T follicular helper cell (primary cell): ENCODE results near the gene PXT1.
A peak's percentile ranks its signal among the peaks of the same experiment; 100 is the strongest.

Experiments
- DNase-seq: peaks from one replicate; pipeline ENCODE4 v3.0.0-alpha.2; 2020; ENCODE audit warnings: low read depth

Gene PXT1

DNA sequence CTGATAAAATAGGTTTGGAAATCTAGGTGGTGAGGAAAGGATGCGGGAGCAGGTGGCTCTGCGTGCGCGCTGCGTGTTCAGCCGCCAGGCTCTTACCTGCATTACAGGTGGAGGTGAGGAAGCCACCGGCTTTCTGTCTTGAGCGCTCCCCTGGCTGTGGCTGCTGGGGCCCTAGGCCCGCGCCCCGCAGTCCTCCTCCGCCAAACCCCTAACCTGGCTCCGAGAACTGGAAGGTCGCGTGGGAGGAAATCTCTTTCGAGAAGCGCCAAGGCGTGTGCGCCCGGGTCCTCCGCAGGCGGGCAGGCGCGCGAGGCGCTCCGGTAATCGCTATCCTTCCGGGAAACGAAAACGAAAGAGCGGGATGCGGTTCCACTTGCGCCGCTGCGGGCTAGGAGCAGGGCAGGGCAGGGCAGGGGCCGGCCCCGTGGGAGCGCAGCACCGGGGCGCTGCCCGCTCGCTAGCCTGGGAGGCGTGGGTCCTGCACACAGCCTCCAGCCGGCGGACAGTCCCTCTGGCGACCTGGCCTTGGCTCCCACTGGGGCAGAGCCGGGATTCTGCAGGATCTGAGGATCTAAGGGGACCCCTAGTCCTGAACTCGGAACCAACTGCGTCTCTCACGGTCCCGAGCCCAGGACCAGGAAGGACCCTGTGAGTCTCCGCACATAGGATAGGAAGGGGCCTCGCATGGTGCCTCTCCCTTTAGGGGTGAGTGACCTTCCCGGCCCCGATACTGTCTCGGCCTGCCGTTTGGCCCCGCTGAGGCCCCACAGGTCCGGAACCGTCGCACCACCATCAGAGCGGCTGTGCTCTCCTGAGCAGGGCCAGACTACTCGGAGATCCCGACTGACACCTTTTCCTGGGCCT, 55.0 kb downstream of the PXT1 start, which contains the start of gene ETV7:
ETV7 (minus strand) TSS at position 230 of the 864 bp plus-strand sequence; CDS start at position 102, 128 bp downstream.
- peak; percentile 10 for DNase-seq

DNA sequence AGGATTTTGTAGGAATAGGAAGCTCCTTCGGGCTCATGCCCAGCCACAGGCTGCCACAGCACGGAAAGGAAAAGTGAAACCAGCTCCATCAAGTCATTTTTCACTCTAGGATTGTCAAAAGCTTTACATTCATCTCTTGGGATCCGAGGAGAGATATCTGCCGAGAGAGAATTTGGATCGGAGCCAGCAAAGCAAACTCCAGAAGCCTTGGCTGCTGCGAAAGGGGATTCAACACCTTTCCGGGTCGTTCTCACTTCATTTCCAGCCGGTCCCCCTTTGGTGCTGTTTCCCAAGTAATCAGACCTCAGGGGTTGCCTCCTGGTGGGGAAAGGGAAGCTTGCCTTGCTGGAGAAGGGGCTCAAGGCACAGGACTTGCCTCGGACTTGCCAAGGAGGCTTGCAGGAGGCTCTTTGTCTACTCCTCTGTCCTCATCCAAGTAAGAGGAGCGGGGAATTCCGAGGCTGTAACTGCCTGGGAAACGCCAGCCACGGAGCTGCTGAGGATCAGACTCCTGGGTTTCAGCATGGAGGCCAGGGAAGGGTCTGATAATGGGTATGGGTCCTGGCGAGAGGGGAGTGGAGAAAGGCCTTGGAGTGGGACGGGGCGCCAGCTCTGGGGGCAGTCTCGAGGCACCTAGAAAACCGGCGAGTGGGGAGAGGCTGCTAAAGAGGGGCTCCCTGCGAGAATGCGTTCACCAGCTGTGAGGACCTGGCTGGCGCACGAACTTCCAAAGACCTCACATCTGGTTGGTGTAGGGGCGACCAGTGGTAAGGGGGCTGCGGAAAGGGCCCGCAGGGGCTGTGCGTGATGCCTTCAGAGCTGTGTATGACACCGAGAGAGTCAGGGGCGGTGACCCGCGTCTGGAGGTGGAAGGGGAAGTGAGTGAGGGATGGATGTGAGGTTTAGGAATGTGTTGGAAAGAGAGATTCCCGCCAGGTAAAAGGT, 55.9 kb downstream of the PXT1 start:
- no peak for DNase-seq

DNA sequence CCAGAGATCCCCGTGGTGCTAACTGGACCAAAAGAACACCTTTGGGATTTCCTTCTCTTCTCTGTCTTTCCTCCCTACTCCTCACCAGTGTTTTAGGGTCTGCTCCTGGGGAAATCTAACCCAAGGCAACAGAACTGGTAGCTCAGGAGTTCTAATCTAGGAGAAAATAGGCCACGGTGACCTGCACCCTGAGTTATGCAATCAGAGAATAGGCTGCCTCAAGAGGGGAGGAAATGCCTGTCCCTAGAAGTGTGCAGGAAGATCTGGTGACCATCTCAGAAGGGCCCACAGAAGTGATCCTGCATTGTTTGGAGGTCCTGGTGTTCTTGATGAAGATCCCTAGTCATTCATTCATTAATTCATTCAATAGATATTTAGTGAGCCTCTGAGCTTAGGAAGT, 58.6 kb downstream of the PXT1 start:
- DNase-seq: no peak

DNA sequence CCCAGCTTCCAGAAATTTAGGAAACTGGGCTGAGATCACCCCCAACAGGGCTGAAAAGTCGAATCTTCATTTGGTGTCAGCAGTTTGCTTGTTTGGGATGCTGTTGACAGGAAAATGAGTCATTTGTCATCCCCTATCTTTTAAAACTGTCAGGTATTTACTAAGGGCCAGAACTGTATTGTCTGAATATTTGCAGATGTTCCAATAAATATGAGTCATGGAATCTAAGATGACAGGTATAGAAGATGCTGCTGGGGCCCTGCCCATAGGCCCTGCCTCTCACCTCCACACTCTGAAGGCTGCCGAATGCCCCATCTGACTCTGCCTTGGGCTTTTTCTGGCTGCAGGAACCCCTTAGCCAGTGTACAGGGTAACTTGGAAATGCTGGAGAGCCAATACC, 59.0 kb downstream of the PXT1 start:
- no peak for DNase-seq

DNA sequence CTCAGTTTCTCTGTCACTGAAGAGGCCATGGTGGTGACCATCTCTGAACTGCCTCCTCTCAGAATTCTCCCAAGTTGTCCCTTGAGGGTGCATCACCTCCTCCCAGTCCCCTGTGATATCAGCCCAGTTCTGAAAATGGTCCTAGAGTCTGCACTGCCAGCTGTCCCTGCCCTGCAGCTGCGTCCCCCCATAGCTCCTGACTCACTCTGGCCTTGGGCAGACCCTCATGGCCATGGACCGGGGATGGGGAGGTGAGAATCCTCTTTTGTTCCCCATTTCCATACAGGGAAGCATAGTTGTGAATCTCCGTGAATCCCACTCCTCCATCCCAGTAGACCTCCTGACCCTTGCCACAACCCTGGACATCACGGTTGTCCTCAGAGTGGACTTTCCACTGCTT, 59.7 kb downstream of the PXT1 start:
- no peak for DNase-seq

DNA sequence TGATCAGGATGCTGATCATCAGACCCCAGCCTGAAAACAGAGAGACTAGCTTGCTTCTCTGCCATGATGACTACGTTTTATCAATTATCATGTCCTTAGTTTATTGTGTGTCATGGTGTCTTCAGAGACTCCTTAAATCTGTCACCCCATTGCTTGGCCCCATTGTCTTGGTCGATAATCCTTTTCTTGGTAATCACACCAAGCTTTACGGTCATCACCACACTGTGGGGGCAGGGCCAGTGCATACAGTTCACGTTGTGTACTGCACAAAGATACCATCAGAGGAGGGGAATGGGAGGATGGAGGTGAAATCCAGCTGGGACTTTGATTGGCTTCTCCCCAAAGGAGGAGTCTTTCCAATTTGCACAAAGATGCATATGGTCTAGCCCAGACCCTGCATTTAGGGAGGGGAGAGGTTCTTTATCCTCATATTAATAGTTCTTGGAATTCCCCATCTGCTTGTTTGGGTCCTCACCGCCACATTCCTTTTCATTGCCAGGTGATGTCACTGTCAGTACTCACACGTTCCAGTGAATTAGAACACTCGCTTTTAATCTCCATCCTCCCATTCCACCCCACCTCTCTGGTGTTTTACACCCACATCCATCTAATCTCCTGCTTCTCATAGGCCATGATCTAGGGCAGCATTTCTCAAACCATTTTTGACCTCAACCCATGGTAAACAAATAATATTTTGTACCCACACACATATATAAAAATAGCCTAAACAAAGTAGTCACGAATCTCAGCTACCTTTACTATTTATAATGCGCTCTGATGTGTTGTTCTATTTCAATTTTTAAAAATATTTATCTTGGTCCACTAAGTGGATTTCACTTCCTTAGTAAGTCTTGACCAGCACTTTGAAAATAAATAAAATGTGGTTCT, 60.9 kb downstream of the PXT1 start:
- DNase-seq: no peak

DNA sequence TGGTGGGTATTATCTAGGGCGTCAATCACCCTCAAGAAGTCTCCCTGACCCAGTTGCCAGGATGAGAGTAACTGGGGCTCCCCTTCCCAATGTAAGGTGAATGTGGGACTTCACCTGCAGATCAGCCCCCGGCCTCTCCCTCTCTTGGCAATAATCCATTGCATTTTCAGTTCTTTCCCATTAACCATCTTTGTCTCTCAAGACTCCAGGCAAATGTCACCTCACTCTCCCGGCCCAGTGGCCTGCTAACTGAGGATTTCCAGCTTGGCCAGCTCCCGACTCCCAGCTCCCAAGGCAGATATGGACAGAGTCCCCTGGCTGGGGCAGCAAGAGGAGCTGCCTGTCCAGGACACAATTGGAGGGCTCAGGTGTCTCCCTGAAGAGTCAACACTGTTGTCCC, 62.5 kb downstream of the PXT1 start:
- no peak for DNase-seq

DNA sequence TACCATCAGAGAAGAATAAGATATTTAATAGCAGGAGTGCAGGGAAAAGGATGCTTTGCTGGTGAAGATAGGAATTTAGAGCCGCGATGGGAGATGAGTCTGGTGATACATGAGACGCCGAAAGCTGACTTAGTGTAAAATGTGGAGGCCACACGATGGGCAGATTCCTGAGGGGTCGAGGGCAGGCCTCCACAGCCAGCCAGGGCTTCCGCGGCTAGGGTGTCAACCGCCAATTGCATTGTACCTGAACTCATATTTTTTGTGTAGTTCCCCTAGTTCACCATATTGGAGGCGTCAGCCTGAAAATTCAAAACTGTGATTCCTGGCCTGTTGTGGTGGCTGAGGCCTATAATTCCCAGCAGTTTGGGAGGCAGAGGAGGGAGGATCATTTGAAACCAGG, 63.7 kb downstream of the PXT1 start:
- no peak for DNase-seq

DNA sequence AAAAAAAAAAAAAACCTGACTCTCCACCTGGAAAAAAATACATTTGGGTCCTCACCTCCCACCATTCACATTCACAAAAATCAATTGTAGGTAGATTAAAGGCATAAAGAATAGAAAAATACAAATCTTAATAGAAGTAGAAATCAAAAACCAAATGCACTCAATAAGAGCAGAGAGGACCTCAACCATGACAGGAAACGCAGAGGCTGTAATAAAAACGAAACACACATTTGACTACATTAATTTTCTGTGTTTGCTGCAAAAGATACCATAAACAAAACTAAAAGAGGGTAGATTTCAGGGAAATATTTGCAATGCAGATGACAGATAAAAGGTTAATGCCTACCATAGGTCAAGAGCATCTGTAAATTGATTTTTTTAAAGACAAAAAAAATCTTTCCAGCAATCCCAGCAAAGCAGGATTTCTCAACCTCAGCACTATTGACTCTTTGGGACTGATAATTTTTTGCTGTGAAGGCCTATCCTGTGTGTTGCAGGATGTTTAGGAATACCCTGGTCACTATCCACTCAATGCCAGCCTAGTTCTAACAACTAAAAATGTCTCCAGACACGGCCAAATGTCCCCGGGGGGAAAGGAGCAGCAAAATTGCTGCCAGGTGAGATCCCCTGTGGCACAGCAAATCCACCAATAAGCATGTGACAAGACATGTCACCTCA, 64.3 kb downstream of the PXT1 start:
- no peak for DNase-seq

DNA sequence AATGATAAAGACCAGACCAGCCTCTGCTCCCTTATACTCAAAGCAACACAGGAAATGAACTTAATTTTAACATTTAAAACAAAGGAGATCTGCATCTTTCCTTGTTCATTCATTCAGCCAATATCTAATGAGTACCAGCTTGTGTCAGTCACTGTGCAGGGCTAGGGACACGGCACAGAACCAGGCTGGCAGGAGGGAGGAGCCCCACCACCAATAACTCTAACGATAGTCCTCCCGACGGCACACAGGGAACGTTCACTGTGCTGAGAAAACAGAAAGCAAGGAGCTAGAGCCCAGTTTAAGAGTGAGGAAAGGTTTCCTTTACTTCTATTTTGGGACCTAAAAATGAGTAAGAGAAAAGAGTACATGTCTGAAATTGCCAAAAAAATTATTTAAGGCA, 65.1 kb downstream of the PXT1 start:
- no peak for DNase-seq

DNA sequence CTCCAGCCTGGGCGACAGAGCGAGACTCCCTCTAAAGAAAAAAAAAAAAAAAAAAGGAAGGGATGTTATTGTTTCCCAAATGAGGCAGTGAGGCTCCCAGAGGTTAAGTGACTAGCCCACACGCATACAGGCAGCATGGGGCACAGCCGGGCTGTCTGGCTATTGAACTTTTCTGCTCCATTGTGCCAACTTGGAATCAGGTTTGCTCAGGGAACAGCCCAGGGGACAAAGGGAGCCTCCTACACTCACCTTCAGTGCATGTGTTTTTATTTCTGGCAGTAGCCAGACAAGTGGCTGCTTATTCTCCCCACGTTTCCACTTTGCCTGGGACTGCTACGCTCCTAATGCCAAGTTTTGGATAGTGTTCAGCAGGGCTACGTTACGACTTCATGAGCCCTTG, 65.9 kb downstream of the PXT1 start:
- no peak for DNase-seq

DNA sequence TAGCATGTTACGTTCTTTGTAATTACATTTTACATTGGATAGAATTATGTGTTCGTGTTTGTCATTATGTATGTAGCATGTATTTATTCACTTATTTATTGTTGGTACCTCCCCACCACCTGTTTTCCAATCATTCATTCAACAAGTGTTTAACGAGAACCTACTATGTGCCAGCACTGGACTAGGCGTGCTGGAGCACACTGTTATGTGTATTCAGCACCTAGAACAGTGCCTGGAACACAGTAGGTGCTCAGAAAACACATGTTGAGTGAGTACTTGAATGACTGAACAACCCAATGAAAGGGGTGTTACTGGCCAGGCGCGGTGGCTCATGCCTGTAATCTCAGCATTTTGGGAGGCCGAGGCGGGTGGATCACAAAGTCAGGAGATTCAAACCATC, 66.5 kb downstream of the PXT1 start:
- no peak for DNase-seq

DNA sequence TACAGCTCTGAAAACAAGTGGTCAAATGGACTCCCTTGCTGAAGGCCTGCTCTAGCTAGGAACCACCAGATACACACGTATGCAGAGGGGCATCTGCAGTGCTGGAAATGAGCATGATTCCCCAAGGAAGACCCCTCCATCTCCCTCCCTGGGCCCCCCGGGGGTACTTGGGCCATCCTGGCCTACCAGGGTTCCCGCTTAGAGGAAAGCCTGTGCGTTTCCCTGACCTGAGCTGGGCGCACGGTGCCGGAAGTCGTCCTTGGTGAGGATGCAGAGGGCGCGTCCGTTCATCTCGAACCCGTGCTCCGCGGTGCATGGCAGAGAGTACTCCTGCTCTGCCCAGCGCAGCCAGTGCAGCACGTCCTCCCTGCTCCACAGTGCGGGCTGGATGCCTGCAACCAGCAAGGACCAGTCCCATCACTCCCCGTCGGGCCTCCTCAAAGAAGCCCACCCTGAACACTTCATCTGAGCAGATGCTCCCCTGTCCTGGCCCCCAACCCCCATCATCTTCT, 67.0 kb downstream of the PXT1 start:
- no peak for DNase-seq

DNA sequence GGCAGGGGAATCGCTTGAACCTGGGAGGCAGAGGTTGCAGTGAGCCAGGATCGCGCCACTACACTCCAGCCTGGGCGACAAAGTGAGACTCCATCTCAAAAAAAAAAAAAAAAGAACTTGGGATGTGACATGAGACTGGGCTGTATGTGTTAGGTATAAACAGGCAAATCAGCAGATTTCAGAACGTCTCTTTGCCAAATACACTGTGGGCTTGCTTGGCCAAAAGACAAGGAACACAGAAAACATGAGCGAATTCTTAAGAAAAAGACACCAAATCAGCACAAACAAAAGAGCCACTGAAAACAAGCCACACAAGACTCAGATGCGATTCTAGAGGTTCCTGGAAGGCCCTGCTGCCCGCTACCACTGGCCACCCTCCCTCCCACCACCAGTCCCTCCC, 67.7 kb downstream of the PXT1 start:
- no peak for DNase-seq

DNA sequence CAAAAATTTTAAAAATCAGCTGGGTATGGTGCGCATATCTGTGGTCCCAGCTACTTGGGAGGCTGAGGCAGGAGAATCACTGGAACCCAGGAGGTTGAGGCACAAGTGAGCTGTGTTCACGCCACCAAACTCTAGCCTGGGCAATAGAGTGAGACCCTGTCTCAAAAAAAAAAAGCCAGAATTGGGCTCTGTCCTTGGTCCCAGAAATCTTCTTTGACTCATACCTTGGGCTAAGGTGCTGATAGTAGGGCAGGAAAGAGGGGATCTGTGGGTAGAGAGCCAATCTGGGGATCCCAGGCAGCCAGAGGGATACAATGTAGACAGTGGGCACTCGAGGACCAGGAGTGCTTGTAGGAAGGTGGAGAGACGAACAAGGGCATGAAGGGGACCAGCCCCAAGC, 68.5 kb downstream of the PXT1 start:
- no peak for DNase-seq

DNA sequence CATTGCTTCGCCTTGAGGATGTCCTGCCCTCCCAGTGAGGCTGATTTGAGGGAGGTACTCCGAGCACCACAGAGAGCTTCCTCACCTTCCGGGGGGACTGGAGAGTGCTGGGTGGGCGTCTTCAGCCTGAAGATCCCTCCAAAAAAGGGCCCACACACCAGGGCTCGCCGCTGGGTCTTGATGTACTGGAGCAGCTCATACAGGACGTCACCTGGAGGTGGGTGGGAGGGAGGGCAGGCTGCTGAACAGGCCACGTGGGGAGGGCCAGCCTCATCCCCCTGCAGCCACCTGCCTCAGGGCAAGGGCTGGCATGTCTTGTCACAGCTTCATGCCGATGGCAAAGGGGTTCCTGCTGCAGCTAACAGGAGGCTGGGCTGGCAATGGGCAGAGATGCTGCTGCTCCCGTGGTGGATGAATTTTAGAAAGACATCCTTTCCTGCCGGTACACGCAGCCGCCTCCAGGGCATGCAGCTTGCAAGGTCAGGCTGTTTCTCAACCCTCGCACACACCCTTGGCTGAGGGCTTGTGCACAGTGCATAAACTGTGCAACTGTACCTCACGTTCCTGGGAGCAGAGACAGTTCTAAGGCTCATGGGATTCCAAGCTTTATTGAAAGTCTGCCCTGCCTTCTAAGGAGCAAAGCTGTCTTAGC, 69.2 kb downstream of the PXT1 start:
- DNase-seq: no peak

DNA sequence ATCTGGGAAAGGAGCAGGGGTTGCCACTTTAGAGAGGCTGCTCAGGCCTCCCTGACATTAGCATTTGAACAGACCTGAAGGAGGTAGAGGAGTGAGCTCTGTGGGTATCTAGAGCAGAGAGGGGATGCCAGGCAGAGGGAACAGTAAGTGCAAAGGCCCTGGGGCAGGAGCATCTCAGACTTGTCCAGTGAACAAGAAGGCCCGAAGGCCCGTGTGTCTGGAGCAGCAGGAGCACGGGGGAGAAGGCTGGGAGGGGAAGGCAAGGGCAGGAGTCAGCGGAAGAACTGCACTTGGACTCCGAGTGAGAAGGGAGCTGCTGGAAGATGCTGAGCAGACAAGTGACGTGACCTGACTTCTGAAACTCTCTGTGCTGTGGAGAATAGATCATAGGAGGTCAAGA, 70.6 kb downstream of the PXT1 start:
- no peak for DNase-seq

DNA sequence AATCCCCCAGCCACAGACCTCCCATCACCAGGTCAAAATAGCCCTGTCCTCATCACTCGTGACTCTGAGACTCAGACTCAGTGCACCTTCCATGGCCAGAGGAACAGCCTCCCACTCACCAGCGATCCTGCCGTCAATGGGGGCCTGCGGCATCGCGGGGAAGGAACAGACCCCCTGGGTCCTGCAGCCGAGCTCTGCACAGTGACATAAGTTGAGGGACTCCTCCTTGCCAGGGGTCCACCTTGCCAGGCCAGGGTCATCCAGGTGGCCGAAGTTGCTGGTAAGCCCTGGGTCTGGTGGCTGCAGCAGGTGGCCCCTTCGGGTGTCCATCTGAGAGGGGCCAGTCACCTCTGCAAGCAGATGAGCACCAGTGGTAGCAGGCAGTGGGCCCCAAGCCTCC, 71.4 kb downstream of the PXT1 start:
- DNase-seq: no peak

DNA sequence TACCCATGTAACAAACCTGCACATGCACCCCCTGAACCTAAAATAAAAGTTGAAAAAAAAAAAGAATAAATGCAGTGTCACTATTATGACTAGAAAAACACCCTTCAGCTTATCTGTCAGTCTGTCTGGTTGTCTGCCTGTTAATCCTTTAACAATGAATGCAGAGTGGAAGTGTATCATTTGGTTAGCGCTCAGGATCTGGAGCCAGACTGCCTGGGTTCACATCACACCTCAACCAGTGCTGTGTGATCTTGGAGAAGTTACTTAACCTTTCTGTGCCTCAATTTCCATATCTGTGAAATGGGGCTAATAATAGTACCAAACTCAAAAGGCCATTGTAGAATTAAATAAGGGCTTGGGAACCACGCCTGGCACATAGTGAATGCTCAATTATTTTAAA, 72.0 kb downstream of the PXT1 start:
- no peak for DNase-seq
